AG09309 (cell line): ENCODE measurements around the gene MCCC1.
"Not testable (repeated sequence)": the region's sequence is repeated elsewhere in the genome, so short reads cannot be mapped to it uniquely, and the experiment has no call there.

ENCODE experiments used
- DNase-seq: peaks from one replicate; pipeline ENCODE4 v3.0.0-alpha.2; 2010; ENCODE audit warnings: low read depth
- H3K4me3 ChIP-seq: 2 replicates; pipeline ENCODE4 v1.5.1; 2011; ENCODE audit warnings: mild to moderate bottlenecking, low read depth, low read length, moderate library complexity; ENCODE audit not compliant: control insufficient read depth
- TF ChIP-seq, protein P1 (sequence below): IDR thresholded peaks from 2 replicates; pipeline ENCODE4 v1.5.1; 2011; ENCODE audit warnings: mild to moderate bottlenecking, low read depth, low read length, inconsistent platforms; ENCODE audit not compliant: insufficient read depth, control insufficient read depth; ENCODE audit errors: missing control alignments

The MCCC1 gene

DNA sequence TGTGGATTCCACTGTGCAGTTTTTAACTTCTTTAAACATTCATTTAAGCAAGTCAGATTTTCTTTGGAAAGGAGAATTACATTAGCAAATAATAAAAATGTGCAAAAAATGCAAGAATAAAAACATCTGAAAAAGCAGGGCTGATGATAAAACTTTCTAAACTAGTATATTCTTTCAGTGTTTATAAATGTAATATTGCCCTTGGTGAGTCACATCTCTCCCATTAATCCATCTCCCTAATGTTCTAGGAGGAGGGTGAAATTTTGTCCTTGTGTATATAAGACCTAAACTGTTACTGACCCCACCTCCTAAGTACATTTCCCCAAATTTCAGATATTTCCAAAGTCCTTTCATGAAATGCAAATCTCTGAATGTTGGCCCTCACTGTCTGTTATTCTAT, 90.5 kb downstream of the MCCC1 start:
- no peak overlapping the region for H3K4me3 ChIP-seq
- DNase-seq = no peak

DNA sequence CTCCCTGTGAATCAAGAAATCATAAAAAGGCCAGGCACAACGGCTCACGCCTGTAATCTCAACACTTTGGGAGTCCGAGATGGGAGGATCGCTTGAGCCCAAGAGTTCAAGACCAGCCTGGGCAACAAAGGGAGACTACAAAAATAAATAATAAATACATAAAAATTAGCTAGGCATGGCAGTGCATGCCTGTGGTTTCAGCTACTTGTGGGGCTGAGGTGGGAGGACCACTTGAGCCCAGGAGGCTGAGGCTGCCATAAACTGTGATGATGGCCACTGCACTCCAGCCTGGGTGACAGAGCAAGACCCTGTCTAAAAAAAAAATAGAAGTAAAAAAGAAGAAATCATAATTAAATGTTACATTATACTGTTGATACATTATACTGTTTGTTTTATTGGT, 91.0 kb downstream of the MCCC1 start:
- no peak for DNase-seq
- no peak overlapping the region for H3K4me3 ChIP-seq
- TF ChIP-seq, protein P1, sequence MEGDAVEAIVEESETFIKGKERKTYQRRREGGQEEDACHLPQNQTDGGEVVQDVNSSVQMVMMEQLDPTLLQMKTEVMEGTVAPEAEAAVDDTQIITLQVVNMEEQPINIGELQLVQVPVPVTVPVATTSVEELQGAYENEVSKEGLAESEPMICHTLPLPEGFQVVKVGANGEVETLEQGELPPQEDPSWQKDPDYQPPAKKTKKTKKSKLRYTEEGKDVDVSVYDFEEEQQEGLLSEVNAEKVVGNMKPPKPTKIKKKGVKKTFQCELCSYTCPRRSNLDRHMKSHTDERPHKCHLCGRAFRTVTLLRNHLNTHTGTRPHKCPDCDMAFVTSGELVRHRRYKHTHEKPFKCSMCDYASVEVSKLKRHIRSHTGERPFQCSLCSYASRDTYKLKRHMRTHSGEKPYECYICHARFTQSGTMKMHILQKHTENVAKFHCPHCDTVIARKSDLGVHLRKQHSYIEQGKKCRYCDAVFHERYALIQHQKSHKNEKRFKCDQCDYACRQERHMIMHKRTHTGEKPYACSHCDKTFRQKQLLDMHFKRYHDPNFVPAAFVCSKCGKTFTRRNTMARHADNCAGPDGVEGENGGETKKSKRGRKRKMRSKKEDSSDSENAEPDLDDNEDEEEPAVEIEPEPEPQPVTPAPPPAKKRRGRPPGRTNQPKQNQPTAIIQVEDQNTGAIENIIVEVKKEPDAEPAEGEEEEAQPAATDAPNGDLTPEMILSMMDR = no peak

More for the DNA sequence above, 90.5 kb downstream of the MCCC1 start:
- TF ChIP-seq, protein P1 = no peak

DNA sequence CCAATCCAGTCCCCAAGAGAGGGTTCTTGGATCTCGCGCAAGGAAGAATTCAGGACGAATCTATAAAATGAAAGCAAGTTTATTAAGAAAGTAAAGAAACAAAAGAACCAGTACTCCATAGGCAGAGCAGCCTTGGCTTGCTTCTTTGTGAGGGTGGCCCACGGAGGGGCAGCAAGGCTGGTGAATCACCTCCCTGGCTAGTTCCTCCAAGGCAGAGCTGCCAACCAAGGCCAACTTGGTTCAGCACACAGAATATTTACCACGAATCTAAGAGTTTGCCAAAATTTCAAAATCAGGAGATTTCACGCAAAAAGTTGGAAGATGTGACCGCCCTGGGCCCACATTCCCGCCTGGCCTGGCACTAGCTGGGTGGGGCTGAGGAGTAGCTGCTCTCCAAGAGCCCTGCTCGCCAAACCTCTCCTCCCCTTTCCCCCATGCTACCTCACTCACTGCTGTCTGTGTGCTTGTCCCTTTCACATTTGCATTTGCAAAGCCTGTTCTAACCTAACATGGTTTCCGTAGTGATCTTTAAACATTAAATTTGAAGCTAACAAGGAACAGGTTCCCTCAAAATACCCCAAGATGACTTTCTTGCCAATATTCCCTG, 92.8 kb downstream of the MCCC1 start:
- DNase-seq = no peak
- TF ChIP-seq, protein P1 = no peak

DNA sequence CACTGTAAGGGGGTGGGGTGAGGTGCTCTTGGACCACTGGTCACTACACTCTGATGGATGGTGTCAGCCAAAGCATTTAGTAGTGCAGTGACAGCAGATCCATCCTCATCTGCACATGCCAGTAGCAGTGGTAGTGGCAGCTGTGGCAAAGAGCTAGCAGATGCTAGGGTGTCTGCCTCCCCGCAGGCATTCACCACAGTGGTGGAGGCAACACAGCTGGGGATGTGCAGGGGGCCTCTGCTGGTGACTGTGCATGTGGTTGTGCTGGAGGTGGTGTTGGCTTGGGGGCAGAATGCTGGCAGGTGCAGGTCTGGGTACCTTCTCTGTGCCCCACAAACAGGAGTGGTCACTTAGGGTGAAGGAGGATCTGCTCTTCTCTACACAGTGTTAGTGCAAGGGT, 99.5 kb downstream of the MCCC1 start:
- H3K4me3 ChIP-seq = no peak overlapping the region
- TF ChIP-seq, protein P1 = no peak
- DNase-seq = no peak

More for the DNA sequence above, 92.8 kb downstream of the MCCC1 start:
- H3K4me3 ChIP-seq = no peak overlapping the region

DNA sequence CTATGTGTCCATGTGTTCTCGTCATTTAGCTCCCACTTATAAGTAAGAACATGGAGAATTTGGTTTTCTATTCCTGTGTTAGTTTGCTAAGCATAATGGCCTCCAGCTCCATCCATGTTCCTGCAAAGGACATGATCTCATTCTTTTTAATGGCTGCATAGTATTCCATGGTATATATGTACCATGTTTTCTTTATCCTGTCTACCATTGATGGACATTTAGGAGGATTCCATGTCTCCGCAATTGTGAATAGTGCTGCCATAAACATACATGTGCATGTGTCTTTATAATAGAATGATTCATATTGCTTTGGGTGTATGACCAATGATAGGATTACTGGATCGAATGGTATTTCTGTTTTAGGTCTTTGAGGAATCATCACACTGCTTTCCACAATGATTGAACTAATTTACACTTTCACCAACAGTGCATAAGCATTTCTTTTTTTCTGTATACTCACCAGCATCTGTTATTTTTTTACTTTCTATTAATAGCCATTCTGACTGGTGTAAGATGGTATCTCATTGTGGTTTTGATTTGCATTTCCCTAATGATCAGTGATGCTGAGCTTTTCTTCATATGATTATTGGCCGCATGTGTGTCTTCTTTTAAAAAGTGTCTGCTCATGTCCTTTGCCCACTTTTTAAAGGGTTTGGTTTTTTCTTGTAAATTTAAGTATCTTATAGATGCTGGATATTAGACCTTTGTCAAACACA, 105.7 kb downstream of the MCCC1 start:
- DNase-seq, H3K4me3 ChIP-seq: not testable (repeated sequence)

DNA sequence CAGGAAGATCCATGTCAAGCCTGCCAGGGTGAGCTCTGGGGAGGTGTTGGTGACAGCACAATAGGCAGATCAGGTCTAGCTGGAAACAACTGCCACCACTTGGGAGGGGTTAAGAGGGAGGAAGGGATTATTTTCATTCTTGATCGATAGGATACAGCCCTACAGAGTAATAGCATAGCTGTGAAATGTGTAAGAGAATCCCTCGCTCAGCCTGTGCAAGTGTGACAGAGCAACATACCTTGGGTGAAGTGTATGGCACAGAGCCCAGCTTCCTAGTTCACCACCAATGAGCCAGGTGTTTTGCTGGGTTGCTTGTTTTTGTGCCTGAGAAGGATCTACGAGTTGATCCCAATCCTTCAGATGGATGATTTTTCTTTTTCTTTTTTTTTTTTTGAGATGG, 109.7 kb downstream of the MCCC1 start:
- TF ChIP-seq, protein P1 = no peak
- DNase-seq = no peak
- no peak overlapping the region for H3K4me3 ChIP-seq

DNA sequence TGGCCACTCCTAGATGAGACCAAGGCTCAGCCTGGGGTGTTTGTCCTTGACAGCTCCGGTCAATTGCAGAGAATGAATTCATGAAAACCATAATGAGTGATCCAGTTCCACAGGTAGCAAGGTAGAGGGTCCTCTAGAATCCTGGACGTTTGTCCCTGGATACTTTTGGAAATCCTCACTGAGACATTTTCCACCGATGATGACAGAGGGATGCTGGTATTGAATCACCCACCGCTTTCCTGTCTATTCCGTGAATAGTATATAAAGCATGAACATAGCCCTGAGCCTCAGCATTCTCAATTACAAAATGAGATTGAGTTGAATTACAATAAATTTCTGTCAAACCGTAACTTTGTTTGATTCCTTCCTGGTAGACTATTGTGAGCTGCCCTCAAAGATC, 113.3 kb downstream of the MCCC1 start:
- no peak overlapping the region for H3K4me3 ChIP-seq
- DNase-seq = no peak
- TF ChIP-seq, protein P1 = no peak
